Tongue (tissue), 2 donors: ENCODE measurements around the gene IL11. TPM values are rescaled to one million over a fixed set of nuclear protein-coding genes. Genes with fewer than 3 reads are reported as not detected.
"Not testable (repeated sequence)": the region's sequence is repeated elsewhere in the genome, so short reads cannot be mapped to it uniquely, and the experiment has no call there.

Experiments used
- DNase-seq: peaks from one replicate; pipeline ENCODE4 v3.0.0-alpha.2; 2015
- total RNA-seq: library from RNA; depleted of rRNA; stranded (reverse); fragments of >200 nt; gene quantifications from one replicate; pipeline ENCODE4 v1.2.3, GENCODE V29; 2014

The IL11 gene
- total RNA-seq: not detected

GRCh38 chr19:55370305-55370988 lies at the start of gene IL11:
TSS of gene IL11 (minus strand) at chr19:55370463. CDS start at chr19:55370310, 153 bp downstream.
- DNase-seq: no peak

- no peak for DNase-seq
Measured at GRCh38 chr19:55419624-55420236, 49.5 kb upstream of the IL11 start.

- no peak for DNase-seq
Measured at GRCh38 chr19:55419103-55419502, 48.8 kb upstream of the IL11 start.

GRCh38 chr19:55418185-55418584 lies 47.9 kb upstream of the IL11 start:
- peak; percentile 89 for DNase-seq

GRCh38 chr19:55410168-55410567 lies 39.9 kb upstream of the IL11 start:
- DNase-seq: no peak

- DNase-seq: not testable (repeated sequence)
Measured at GRCh38 chr19:55409179-55409578, 38.9 kb upstream of the IL11 start.

- DNase-seq: no peak
Measured at GRCh38 chr19:55408533-55408872, 38.2 kb upstream of the IL11 start.

GRCh38 chr19:55407800-55408532 lies 37.7 kb upstream of the IL11 start:
- peak; percentile 100 for DNase-seq

GRCh38 chr19:55407550-55407799 lies 37.2 kb upstream of the IL11 start, which contains the start of gene UBE2S:
TSS of gene UBE2S (minus strand) at chr19:55407788. CDS start at chr19:55407589, 199 bp downstream.
- not testable (repeated sequence) for DNase-seq

GRCh38 chr19:55406826-55407549 lies 36.7 kb upstream of the IL11 start:
- DNase-seq: peak; percentile 37

- DNase-seq: no peak
Measured at GRCh38 chr19:55406091-55406825, 36.0 kb upstream of the IL11 start.

- no peak for DNase-seq
Measured at GRCh38 chr19:55405638-55406037, 35.4 kb upstream of the IL11 start.

- DNase-seq: no peak
Measured at GRCh38 chr19:55402509-55402908, 32.2 kb upstream of the IL11 start.

GRCh38 chr19:55401390-55401789 lies 31.1 kb upstream of the IL11 start:
- DNase-seq: not testable (repeated sequence)

- DNase-seq: no peak
Measured at GRCh38 chr19:55400281-55401087, 30.2 kb upstream of the IL11 start.

GRCh38 chr19:55398200-55398925 lies 28.1 kb upstream of the IL11 start:
- DNase-seq: no peak

GRCh38 chr19:55392820-55393761 lies 22.8 kb upstream of the IL11 start:
- DNase-seq: no peak

GRCh38 chr19:55391702-55392615 lies 21.7 kb upstream of the IL11 start:
- DNase-seq: no peak
